ENCODE measurements around the gene PMM2.
"Not testable (repeated sequence)": the region's sequence is repeated elsewhere in the genome, so short reads cannot be mapped to it uniquely, and the experiment has no call there.

Gene PMM2

GRCh38 chr16:8797364-8798173 is at the start of gene PMM2, which contains the start of gene TMEM186:
Gene PMM2 (plus strand): TSS chr16:8797839. CDS start chr16:8797883, 44 bp downstream.
Gene TMEM186 (minus strand): TSS chr16:8797639. CDS start chr16:8797614, 25 bp downstream.
- peak; percentile 95 for DNase-seq (ENCODE audit: low read depth)

DNA sequence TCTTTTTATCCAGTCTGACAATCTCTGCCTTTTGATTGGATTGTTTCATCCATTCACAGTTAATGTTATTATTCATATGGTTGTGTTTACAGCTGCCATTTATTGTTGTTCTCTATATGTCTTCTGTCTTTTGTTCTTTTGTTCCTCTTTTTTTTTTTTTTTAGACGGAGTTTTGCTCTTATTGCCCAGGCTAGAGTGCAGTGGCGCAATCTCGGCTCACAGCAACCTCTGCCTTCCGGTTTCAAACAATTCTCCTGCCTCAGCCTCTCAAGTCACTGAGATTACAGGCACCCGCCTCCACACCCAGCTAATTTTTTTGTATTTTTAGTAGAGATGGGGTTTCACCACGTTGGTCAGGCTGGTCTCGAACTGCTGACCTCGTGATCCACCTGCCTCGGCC is 48.7 kb upstream of the PMM2 start:
- not testable (repeated sequence) for DNase-seq (ENCODE audit: low read depth)

DNA sequence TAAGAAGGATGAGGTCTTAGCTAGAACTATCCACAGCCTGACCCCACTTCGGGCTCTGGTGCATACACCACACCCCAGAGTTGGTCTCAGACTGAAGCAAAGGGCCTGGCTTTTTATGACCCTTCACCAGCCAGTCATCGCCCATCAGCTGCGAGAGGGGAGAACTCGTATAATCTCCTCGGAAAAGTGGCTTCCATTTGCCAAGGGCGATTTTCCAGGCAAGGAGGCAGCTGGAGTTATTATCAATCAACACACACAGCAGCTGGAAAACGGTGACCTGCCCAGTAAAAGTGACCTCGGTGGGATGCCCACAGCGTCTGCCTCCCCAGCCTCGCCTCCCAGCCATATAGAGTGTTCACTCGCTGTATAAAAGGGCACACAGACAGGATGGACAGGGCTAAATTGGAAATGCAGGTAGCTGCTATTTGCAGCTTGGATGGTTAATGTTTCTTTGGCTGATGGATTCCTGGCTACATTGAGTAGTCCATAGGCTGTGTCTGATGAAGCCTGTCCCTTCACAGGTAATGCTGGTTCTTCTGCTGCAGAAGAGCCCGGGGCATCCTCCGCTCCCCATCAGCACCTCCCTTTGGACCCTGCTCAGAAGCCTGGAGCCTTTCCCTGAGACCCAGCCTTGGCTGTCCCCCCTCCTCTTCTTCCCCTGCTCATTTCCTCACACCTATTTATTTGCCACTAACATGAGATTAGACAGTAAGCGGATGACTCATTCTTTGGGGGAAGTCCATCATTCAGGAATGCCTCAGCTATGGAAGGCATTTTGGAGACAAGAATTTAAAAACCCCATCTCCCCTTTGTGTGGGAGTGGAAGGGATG is 45.9 kb upstream of the PMM2 start:
- peak; percentile 90 for DNase-seq (ENCODE audit: low read depth)

GRCh38 chr16:8752706-8753105 is 44.9 kb upstream of the PMM2 start:
- no peak for DNase-seq (ENCODE audit: low read depth)

DNA sequence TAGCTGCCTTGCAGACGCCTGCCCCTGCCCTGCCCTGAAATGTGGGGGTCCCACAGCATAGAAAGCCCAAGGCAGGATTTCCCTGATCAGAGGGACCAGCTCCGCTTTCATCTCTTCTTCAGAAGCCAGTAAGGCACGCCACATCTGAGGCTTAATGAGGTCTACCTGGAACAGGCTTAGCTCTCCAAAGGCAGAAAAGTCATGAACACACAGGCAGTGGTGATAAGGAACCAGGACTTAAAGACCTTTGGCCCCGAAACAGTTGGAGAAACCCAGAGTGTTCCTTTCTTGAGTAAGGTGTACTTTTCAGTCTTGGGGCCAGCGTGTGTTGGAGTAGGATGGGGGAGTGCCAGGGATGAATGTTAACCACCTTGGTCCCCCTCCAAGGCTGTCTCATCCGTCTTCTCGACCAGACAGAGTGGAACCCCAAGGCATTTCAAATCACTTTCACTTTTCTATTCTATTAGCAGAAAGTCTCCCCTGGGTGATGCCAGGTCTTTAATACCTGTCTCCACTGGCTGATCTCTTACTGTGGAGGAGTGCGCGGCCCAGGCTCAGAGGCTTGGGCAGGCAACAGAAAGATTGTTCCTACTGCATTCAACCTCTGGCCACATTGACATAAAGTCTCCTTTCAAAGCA is 44.1 kb upstream of the PMM2 start:
- peak; percentile 19 for DNase-seq (ENCODE audit: low read depth)

DNA sequence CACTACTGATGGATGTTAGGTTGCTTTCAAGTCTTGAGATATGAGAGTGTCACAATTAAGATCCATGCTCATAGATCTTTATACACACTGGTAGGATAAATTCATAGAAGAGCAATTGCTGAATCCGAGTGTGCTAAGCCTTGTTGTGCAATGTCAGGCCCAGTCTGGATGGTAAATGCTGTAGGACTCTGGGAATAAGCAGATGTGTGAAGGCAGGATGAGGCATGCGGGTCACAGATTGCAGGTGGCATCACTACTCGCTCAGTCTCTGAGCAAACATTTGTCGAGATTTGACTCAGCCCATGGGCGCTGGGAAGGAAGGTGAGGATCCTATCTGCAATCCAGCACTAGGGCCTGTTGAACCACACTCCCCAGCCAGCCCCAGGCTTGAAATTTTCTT is 40.9 kb upstream of the PMM2 start:
- DNase-seq (ENCODE audit: low read depth), result peak; percentile 21

GRCh38 chr16:8758022-8758421 is 39.6 kb upstream of the PMM2 start:
- DNase-seq (ENCODE audit: low read depth), result no peak

- DNase-seq (ENCODE audit: low read depth), result no peak
These were observed 37.6 kb upstream of the PMM2 start for GRCh38 chr16:8760021-8760420.

DNA sequence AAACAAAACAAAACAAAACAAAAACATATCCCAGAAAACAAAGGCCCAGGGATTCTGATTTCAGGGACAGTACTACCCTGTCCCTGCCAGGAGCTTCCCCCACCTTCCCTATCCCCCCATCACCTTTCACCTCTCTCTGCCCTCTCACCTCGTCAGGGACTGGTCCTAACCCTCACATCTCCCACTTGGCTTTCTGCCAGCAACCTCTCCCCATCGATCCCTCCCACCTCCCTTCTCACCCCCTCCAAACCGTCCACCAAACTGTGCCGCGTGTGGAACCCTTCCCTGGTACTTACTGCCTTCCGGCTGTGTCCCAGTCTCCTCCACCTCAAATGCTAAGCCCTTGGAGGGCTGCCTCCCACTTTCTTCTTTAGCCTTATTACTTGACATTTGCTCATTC is 36.6 kb upstream of the PMM2 start:
- DNase-seq (ENCODE audit: low read depth), result no peak

- DNase-seq (ENCODE audit: low read depth), result no peak
These were observed 35.4 kb upstream of the PMM2 start for GRCh38 chr16:8762254-8762653.

GRCh38 chr16:8763083-8763482 is 34.6 kb upstream of the PMM2 start:
- no peak for DNase-seq (ENCODE audit: low read depth)

DNA sequence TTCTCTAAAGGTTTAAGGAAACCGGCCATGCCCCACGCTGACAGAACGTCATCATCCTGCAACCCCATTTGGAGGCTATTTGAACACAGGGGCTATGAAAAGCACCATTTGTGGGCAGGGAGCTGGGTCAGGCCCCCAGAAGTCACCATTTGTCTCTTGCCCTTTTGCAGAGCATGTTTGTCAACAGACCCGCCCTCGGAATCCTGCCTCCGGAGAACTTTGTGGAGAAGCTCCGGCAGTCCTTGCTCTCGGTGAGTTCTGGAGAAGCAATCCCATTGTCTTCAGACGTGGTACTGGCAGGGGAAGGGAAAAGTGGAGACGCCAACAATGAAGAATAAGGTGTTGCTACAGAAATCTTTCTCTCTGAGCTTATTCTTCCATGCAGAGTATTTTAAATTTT is 33.7 kb upstream of the PMM2 start:
- no peak for DNase-seq (ENCODE audit: low read depth)

GRCh38 chr16:8764525-8765250 is 33.0 kb upstream of the PMM2 start:
- DNase-seq (ENCODE audit: low read depth), result no peak

GRCh38 chr16:8767176-8767575 is 30.5 kb upstream of the PMM2 start:
- no peak for DNase-seq (ENCODE audit: low read depth)

DNA sequence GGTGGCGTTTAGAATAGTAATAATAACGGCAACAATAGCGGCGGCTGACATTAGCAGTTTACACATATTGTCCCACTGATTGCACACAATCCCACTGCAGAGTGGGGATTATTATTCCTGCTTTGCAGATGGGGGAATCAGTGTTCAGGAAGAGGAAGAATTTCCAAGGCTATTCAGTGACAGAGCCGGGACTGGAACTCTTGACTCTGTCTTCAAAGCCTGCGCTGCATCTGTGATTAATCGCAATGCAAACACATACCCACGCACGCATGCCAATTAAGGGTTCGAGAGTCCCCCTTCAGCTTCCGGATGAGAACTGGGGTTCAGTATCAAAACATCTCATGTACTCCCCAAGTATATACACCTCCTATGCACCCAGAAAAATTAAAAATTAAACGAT is 29.4 kb upstream of the PMM2 start:
- DNase-seq (ENCODE audit: low read depth), result no peak

DNA sequence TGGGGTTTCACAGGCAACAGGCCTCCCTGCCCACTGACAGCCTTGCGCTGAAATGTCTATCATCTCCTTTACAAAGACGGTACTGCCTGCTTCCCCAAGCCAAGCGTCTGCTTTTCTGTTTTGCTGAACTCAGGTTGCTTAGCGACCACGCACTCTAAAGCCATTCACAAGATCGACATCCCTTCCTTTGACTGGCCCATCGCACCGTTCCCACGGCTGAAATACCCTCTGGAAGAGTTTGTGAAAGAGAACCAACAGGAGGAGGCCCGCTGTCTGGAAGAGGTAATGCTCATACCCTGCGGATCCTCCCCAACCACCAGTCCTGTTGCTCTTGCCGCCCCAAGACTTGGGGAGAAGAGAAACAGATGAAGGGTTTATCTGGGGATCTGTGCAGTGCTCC is 28.9 kb upstream of the PMM2 start:
- no peak for DNase-seq (ENCODE audit: low read depth)

DNA sequence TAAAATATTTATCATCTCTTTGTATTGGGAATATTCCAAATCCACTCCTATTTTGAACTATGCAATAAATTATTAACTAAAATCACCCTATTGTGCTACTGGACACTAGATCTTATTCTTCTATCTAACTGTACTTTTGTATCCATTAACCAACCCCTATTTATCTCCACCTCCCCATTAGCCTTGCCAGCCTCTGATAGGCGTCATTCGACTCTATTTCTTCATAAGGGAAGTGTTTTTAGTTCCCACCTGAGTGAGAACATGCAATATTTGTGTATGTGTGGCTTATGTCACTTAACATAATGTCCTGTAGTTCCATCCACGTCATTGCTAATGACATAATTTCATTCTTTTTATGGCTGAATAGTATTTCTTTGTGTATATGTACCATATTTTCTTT is 24.1 kb upstream of the PMM2 start:
- no peak for DNase-seq (ENCODE audit: low read depth)

DNA sequence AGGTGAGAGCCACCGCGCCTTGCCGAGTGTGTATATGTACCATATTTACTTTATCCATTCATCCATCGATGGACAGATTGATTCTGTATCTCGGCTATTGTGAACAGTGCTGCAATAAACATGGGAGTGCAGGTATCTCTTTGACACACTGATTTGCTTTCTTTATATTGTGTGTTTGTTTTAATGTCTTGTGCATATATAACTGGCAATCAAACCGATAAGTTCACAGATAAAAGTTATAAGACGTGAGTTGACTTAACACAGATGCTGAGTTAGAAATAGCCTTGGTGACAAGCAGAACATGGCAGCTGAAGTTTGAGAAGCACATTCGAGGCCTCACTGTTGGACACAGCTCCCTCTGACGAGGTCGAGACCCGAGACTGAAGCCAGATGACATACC is 23.4 kb upstream of the PMM2 start:
- DNase-seq (ENCODE audit: low read depth), result no peak

- DNase-seq (ENCODE audit: low read depth), result no peak
These were observed 22.3 kb upstream of the PMM2 start for GRCh38 chr16:8775359-8775758.

DNA sequence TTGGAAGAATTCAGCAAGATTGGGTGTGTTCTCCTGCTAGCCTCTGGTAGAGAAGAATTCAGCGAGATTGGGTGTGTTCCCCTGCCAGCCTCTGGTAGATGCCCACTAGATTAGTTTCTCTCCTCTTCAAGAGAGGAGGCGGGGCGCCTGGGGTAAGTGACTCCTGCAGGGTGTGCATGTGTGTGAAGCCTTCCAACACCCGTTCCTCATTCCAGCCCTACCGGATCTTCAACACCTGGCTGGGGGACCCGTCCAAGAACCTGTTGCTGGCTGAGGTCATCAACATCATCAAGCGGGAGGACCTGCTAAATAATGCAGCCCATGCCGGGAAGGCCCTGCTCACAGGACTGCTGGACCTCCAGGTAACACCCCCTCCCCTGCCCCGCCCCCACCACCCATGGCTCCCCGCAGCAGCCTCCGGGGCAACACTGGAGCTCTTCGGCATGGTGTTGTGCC is 21.5 kb upstream of the PMM2 start:
- DNase-seq (ENCODE audit: low read depth), result no peak

GRCh38 chr16:8777217-8777616 is 20.4 kb upstream of the PMM2 start:
- no peak for DNase-seq (ENCODE audit: low read depth)

DNA sequence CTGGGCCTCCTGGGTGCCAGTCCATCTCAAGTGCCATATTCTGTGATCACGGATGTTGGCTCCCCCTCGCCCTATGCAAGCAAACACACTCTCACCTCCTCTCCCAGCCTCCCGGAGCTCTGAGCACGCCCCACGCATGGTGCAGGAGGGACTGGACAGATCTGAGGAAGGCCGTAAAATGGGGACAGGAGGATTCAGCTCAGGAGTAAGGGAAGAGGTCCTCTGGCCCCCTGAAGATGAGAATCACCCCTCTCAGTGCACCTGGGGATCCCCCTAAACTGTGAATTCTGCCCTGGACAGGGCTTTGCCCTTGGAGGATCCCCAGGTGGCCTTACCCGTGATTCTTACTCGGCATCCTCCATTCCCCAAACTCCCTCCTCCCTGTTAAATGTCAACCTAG is 15.8 kb upstream of the PMM2 start:
- DNase-seq (ENCODE audit: low read depth), result no peak

Data from amniotic epithelial cell (primary cell).